Left hindlimb (tissue), 1 donor: ENCODE data around the gene ORAI2.
"Not testable (repeated sequence)": the region's sequence is repeated elsewhere in the genome, so short reads cannot be mapped to it uniquely, and the experiment has no call there.

Source experiments
- DNase-seq: peaks from one replicate; pipeline ENCODE4 v3.0.0-alpha.2; 2018

ORAI2 gene

DNA sequence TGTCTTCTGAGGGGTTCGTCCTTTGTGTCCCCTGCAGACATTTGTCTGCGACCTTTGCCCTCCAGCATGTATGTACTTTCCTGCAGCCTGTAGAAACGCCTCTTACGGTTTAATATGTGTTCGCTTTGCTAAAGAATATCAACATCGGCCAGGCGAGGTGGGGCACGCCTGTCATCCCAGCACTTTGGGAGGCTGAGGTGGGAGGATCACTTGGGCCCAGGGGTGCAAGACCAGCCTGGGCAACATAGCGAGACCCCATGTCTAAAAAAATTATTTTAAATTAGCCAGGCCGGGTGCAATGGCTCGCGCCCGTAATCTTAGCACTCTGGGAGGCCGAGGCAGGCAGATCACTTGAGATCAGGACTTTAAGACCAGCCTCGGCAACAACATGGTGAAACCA, 15.8 kb downstream of the ORAI2 start:
- DNase-seq, result no peak

DNA sequence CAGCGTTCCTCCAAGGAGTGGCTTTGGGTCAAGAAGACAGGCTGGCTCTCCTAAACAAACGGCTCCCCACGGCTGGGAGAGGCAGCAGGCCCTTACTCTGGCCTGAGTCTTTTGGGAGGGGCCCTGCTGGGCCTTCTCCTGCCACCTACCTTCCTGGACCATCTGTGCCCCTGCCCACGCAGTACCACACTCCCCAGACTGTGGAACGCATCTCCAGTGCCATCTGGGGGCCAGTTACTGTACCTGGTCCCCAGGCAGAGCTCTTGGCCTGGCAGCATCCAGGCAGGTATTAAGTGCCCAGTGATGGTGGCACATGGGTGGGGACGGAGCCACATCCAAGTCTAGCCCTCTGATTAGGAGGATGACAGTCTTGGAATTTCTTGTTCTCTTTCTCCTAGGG, 16.9 kb downstream of the ORAI2 start:
- no peak for DNase-seq

DNA sequence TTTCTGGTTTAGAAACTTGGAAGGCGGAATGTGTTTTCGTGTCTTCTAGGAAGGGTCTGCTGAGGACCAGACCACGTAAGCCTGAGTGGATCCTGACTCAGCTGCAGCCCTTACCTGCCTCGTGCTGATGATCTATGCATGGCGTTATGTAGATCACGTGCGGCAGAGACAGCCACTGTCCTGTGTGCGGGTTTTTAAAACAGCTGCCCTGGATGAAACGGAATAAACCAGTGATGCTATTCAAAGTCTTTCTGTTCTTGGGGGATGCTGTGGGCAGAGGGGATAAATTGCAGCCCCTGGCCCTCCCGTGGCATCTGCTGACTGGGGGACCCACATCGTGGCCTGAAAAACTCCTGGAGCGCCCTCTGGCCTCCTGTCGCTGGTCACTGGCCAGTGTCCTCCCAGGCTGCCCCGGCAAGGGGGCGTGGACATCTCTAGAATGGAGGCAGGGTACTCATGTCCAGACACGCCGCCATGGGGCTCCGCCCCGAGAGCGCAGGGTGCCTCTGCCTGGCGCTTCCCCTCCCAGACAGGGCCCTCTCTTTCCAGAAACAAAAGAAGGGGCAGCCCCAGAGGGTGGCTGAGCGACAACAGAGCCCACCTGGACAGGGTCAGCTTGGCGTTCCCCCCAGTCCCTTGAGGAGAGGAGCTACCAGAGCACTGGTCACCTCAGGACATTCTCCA, 18.1 kb downstream of the ORAI2 start:
- DNase-seq, result no peak

GRCh38 chr7:102452451-102452850, 19.1 kb downstream of the ORAI2 start:
- DNase-seq, result no peak

DNA sequence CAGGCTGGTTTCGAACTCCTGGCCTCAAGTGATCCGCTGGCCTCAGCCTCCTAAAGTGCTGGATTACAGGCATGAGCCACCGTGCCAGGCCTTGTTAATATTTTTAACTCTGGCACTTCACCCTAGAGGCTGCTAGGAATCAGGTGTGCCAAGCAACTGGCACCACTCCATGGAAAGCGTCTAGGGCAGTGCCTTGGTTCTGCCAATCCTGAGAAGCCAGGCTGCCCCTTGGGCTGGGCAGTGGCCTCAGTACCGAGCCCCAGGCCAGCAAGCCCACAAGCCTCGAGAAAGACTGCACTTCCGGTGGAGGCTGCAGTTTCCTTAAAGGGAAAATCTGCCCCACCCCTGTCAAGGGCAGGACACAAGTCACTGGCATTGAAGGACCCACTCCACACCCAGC, 19.9 kb downstream of the ORAI2 start:
- no peak for DNase-seq

GRCh38 chr7:102454468-102454867, 21.1 kb downstream of the ORAI2 start:
- DNase-seq, result no peak

DNA sequence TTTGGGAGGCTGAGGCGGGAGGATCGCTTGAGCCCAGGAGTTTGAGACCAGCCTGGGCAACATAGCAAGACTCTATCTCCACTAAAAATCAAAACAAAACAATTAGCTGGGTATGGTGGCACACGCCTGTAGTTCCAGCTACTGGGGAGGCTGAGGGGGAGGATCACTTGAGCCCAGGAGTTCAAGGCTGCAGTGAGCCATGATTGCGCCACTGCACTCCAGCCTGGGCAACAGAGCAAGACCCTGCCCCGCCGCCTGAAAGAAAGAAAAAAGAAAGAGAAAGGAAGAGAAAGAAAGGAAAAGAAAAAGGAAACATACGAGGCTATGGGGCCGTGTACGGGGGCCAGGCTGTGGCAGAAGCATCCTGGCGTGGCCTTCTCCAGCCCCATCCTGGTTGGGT, 21.6 kb downstream of the ORAI2 start:
- not testable (repeated sequence) for DNase-seq

- DNase-seq, result no peak
Observed at GRCh38 chr7:102455596-102455995, 22.2 kb downstream of the ORAI2 start.

GRCh38 chr7:102456327-102456726, 23.0 kb downstream of the ORAI2 start:
- DNase-seq, result no peak

- no peak for DNase-seq
Observed at GRCh38 chr7:102457352-102457924, 24.1 kb downstream of the ORAI2 start.

GRCh38 chr7:102459221-102459844, 26.0 kb downstream of the ORAI2 start:
- DNase-seq, result no peak

DNA sequence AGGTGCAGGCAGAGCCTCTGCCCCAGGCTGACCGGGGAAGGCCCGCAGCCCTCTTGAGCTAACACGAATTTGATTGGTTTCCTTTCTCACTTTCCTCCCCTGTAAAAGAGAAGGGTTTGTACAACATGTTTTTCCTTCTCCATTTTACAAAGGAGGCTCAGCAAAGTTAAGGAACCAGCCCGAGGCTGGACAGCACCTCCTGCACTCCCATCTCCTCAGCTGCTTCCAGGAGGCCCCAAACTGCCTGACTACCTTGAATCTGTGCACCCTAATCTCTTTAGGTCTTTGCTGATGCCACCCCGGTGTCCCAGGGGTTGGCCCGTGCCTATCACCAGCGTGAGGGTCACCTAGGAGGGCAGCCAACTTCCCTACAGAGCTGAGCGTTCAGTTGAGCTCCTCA, 27.1 kb downstream of the ORAI2 start:
- DNase-seq, result no peak

GRCh38 chr7:102463841-102464576, 30.6 kb downstream of the ORAI2 start:
- DNase-seq, result no peak

DNA sequence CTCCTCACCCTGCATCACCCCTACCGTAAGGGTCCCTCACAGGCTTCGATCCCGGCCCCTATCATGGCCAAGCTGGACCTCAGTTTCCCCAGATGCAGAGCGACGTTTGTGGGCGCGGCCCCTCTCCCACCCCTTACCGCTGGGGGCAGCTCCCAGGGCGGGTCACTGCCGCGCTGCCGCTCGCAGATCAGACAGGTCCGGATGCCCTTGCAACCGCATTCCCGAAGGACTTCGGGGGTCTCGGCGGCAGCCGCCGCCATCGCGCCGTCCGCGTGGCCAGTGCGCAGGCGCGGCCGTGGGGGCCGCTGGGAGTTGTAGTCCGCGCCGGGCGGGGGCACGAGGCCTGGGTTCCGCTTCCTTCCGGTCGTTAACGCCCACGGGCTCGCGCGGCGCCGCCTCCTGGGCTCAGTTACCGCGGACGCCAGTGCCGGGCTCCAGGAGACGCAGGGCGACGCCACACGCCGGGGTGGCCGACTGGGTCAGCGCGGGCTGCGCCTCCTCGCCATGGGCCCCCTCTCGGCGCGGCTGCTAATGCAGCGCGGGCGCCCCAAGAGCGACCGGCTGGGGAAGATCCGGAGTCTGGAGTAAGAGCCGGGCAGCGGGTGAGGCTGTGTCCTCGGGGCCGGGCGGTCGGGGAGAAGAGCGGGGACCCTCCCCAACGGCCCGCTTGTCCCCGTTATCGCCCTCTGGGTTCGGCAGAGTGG, 31.4 kb downstream of the ORAI2 start, which contains the start of the genes ALKBH4 and LRWD1:
Gene ALKBH4 (minus strand): TSS at position 287 of the 704 bp plus-strand sequence. CDS start 27 bp downstream, at position 260.
Gene LRWD1 (plus strand): TSS at position 408 of the 704 bp plus-strand sequence. CDS start 97 bp downstream, at position 505.
- DNase-seq, result peak; percentile 95

DNA sequence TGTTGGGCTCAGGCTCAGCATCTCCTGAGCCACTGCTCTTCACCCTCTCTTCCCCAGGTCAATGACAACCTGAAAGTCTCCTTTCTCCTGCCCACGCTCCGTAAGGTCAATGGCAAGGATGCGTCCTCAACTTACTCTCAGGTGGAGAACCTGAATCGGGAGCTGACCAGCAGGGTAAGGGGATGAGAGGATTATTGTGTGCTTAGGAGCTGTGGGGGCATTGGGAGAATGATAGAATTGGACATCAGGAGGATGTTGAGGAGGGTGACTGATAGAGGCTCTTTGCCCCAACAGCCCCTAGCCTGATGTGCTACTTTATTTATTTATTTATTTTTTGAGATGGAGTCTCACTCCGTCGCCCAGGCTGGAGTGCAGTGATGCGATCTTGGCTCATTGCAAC, 32.7 kb downstream of the ORAI2 start:
- no peak for DNase-seq

DNA sequence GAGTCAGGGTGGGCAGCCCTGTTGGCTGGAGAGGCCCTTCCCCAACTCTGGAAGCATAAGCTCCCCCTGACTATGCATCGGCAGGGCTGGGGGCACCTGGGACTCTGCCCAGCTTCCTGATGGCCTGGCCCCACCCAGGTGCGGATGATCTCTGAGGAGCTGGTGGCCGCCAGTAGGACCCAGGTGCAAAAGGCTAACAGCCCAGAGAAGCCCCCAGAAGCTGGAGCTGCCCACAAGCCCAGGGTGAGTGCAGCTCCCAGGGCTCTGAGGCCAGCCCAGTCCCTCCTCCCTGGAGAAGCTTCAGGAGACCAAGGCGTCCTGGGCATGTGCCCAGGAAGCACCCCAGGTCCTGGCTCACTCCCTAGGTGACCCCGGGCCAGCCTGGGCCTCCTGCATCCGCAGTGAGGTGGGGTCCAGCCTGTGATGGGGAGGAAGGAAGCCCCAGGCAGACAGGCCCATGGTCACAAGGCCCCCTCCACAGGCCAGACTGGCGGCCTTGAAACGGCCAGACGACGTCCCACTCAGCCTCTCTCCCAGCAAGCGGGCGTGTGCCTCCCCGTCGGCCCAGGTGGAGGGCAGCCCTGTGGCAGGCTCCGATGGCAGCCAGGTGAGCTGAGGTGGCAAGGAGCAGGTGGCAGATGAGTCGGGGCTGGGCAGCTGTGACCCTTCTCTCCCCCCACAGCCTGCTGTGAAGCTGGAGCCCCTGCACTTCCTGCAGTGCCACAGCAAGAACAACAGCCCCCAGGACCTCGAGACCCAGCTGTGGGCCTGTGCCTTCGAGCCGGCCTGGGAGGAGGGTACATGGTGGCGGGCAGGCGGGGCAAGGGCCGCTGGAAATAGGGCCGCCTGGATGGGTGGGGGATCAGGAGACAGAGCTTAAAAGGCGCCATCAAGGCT, 34.5 kb downstream of the ORAI2 start:
- DNase-seq, result no peak

GRCh38 chr7:102468478-102469350, 35.3 kb downstream of the ORAI2 start:
- DNase-seq, result no peak

DNA sequence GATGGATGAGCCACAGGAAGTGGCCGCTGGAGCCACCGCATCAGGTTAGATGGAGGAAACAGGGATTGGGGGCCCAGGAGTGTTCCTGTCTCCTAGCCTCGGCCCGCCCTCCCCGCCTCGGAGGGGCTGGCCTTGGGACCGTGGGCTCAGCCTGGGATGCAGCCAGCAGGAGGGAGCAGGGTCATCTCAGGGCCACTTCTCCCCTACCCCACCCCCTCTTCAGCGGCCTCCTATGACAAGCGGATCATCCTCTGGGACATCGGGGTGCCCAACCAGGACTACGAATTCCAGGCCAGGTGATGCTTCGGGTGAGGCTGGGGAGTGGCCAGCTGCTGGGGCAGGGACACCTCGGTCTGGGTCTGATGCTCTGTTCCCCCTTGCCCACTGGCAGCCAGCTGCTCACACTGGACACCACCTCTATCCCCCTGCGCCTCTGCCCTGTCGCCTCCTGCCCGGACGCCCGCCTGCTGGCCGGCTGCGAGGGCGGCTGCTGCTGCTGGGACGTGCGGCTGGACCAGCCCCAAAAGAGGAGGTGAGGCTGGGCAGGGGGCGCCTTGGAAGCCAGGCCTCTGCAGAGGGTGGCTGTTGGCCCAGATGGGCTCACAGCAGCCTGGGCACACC, 36.1 kb downstream of the ORAI2 start:
- no peak for DNase-seq

- DNase-seq, result no peak
Observed at GRCh38 chr7:102469972-102470825, 36.8 kb downstream of the ORAI2 start.
